Lung microvascular endothelial cell (primary cell): Measurements from ENCODE around the gene KCNMB2. TPM values are rescaled to one million over a fixed set of nuclear protein-coding genes. Genes with fewer than 3 reads are reported as not detected.
"Not testable (repeated sequence)": the region's sequence is repeated elsewhere in the genome, so short reads cannot be mapped to it uniquely, and the experiment has no call there.

Experiments used
- DNase-seq, 2 donors: peaks; one replicate each; pipeline versions ENCODE4 v3.0.0 to v3.0.0-alpha.2; 2010; ENCODE audit warnings: low read depth in 2 of 2
- total RNA-seq: library from RNA; depleted of rRNA; stranded (reverse); fragments of >200 nt; gene quantifications from 2 replicates; pipeline ENCODE4 v1.2.1, GENCODE V29; 2014

The KCNMB2 gene
- total RNA-seq, 1 donor from 2014 or later = not detected

GRCh38 chr3:178519701-178520100 lies 16.5 kb upstream of the KCNMB2 start:
- DNase-seq = no peak

GRCh38 chr3:178520451-178520850 lies 15.8 kb upstream of the KCNMB2 start:
- DNase-seq = no peak

- DNase-seq = no peak
These were observed 13.8 kb upstream of the KCNMB2 start for GRCh38 chr3:178522200-178523052.

GRCh38 chr3:178525251-178525650 lies 11.0 kb upstream of the KCNMB2 start:
- no peak for DNase-seq

- DNase-seq = no peak
These were observed 9.9 kb upstream of the KCNMB2 start for GRCh38 chr3:178526291-178526690.

- DNase-seq = no peak
These were observed 8.3 kb upstream of the KCNMB2 start for GRCh38 chr3:178527981-178528380.

GRCh38 chr3:178529606-178530225 lies 6.5 kb upstream of the KCNMB2 start:
- DNase-seq = no peak

- no peak for DNase-seq
These were observed 3.8 kb upstream of the KCNMB2 start for GRCh38 chr3:178532476-178532875.

- DNase-seq = no peak
These were observed 978 bp downstream of the KCNMB2 start for GRCh38 chr3:178537122-178537705.

- no peak for DNase-seq
These were observed 1.8 kb downstream of the KCNMB2 start for GRCh38 chr3:178538056-178538455.

- no peak for DNase-seq
These were observed 3.9 kb downstream of the KCNMB2 start for GRCh38 chr3:178540184-178540583.

GRCh38 chr3:178545337-178545736 lies 9.1 kb downstream of the KCNMB2 start:
- DNase-seq = no peak

GRCh38 chr3:178546079-178546478 lies 9.8 kb downstream of the KCNMB2 start:
- no peak for DNase-seq

GRCh38 chr3:178549426-178549825 lies 13.2 kb downstream of the KCNMB2 start:
- DNase-seq = not testable (repeated sequence)

- DNase-seq = no peak
These were observed 15.7 kb downstream of the KCNMB2 start for GRCh38 chr3:178551916-178552321.

- no peak for DNase-seq
These were observed 22.4 kb downstream of the KCNMB2 start for GRCh38 chr3:178558637-178559036.

GRCh38 chr3:178560759-178561158 lies 24.5 kb downstream of the KCNMB2 start:
- no peak for DNase-seq

GRCh38 chr3:178561239-178561638 lies 25.0 kb downstream of the KCNMB2 start:
- DNase-seq = no peak

GRCh38 chr3:178562143-178562946 lies 26.1 kb downstream of the KCNMB2 start:
- no peak for DNase-seq

- DNase-seq = no peak
These were observed 26.7 kb downstream of the KCNMB2 start for GRCh38 chr3:178562947-178563232.

- no peak for DNase-seq
These were observed 31.4 kb downstream of the KCNMB2 start for GRCh38 chr3:178567611-178568010.

GRCh38 chr3:178568155-178568731 lies 32.0 kb downstream of the KCNMB2 start:
- DNase-seq = no peak
